ENCODE data around the gene PRDX5.

Gene PRDX5

DNA sequence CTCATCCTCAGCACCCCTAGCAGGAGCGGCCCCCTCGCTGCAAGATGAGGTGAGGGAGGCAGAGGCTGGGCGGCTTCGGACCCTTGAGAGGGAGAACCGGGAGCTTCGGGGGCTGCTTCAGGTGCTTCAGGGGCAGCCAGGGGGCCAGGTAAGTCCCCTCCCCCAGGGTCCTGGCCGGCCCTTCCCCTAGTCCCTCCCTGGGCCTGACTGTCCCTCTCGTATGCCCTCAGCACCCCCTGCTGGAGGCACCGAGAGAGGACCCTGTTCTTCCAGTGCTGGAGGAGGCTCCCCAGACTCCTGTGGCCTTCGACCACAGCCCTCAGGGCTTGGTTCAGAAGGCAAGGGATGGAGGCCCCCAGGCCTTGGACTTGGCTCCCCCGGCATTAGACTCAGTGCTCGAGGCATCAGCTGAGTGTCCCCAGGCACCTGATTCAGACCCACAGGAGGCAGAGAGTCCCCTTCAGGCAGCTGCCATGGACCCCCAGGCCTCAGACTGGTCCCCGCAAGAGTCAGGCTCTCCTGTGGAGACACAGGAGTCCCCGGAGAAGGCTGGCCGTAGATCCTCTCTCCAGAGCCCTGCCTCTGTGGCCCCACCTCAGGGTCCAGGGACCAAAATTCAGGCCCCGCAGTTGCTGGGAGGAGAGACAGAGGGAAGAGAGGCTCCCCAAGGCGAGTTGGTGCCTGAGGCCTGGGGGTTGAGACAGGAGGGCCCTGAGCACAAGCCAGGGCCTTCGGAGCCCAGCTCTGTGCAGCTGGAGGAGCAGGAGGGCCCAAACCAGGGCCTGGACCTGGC, 26.0 kb downstream of the PRDX5 start (continued):
- TF ChIP-seq, protein P1, sequence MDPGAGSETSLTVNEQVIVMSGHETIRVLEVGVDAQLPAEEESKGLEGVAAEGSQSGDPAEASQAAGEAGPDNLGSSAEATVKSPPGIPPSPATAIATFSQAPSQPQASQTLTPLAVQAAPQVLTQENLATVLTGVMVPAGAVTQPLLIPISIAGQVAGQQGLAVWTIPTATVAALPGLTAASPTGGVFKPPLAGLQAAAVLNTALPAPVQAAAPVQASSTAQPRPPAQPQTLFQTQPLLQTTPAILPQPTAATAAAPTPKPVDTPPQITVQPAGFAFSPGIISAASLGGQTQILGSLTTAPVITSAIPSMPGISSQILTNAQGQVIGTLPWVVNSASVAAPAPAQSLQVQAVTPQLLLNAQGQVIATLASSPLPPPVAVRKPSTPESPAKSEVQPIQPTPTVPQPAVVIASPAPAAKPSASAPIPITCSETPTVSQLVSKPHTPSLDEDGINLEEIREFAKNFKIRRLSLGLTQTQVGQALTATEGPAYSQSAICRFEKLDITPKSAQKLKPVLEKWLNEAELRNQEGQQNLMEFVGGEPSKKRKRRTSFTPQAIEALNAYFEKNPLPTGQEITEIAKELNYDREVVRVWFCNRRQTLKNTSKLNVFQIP (CRISPR knock-in tag; IDR thresholded peaks at IDR 0.05; ENCODE audit: borderline replicate concordance, low read depth), result no peak
- TF ChIP-seq BACH2 (CRISPR knock-in tag; IDR thresholded peaks at IDR 0.05; ENCODE audit: borderline replicate concordance), result no peak
- no peak for TF ChIP-seq TCF4 (CRISPR knock-in tag; IDR thresholded peaks at IDR 0.05; ENCODE audit: borderline replicate concordance)
- TF ChIP-seq PPARA (CRISPR knock-in tag; IDR thresholded peaks at IDR 0.05; ENCODE audit: borderline replicate concordance), result no peak
- TF ChIP-seq CSDC2 (CRISPR knock-in tag; IDR thresholded peaks at IDR 0.05), result no peak

DNA sequence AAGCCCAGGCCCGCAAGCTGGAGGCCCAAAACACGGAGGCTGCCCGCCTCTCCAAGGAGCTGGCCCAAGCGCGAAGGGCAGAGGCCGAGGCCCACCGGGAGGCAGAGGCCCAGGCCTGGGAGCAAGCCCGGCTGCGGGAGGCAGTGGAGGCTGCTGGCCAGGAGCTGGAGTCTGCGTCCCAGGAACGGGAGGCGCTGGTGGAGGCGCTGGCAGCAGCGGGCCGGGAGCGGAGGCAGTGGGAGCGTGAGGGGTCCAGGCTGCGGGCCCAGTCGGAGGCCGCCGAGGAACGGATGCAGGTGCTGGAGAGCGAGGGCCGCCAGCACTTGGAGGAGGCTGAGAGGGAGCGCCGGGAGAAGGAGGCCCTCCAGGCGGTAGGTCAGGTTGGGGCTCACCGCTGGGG, 26.9 kb downstream of the PRDX5 start:
- no peak for ATAC-seq
- TF ChIP-seq BACH2 (CRISPR knock-in tag; IDR thresholded peaks at IDR 0.05; ENCODE audit: borderline replicate concordance), result no peak
- no peak for TF ChIP-seq GLIS3 (CRISPR knock-in tag; IDR thresholded peaks at IDR 0.05)
- no peak for TF ChIP-seq ZNF70 (CRISPR knock-in tag; IDR thresholded peaks at IDR 0.05)
- TF ChIP-seq TCF4 (CRISPR knock-in tag; IDR thresholded peaks at IDR 0.05; ENCODE audit: borderline replicate concordance), result no peak
- TF ChIP-seq ZC3H10 (CRISPR knock-in tag; IDR thresholded peaks at IDR 0.05), result no peak
- no peak for TF ChIP-seq ZNF565 (CRISPR knock-in tag; conservative IDR thresholded peaks at IDR 0.05; ENCODE audit: low read depth)
- TF ChIP-seq RARB (CRISPR knock-in tag; IDR thresholded peaks at IDR 0.05), result no peak
- TF ChIP-seq, protein P2, sequence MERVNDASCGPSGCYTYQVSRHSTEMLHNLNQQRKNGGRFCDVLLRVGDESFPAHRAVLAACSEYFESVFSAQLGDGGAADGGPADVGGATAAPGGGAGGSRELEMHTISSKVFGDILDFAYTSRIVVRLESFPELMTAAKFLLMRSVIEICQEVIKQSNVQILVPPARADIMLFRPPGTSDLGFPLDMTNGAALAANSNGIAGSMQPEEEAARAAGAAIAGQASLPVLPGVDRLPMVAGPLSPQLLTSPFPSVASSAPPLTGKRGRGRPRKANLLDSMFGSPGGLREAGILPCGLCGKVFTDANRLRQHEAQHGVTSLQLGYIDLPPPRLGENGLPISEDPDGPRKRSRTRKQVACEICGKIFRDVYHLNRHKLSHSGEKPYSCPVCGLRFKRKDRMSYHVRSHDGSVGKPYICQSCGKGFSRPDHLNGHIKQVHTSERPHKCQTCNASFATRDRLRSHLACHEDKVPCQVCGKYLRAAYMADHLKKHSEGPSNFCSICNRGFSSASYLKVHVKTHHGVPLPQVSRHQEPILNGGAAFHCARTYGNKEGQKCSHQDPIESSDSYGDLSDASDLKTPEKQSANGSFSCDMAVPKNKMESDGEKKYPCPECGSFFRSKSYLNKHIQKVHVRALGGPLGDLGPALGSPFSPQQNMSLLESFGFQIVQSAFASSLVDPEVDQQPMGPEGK (CRISPR knock-in tag; IDR thresholded peaks at IDR 0.05; ENCODE audit: borderline replicate concordance), result no peak
- TF ChIP-seq, protein P3, sequence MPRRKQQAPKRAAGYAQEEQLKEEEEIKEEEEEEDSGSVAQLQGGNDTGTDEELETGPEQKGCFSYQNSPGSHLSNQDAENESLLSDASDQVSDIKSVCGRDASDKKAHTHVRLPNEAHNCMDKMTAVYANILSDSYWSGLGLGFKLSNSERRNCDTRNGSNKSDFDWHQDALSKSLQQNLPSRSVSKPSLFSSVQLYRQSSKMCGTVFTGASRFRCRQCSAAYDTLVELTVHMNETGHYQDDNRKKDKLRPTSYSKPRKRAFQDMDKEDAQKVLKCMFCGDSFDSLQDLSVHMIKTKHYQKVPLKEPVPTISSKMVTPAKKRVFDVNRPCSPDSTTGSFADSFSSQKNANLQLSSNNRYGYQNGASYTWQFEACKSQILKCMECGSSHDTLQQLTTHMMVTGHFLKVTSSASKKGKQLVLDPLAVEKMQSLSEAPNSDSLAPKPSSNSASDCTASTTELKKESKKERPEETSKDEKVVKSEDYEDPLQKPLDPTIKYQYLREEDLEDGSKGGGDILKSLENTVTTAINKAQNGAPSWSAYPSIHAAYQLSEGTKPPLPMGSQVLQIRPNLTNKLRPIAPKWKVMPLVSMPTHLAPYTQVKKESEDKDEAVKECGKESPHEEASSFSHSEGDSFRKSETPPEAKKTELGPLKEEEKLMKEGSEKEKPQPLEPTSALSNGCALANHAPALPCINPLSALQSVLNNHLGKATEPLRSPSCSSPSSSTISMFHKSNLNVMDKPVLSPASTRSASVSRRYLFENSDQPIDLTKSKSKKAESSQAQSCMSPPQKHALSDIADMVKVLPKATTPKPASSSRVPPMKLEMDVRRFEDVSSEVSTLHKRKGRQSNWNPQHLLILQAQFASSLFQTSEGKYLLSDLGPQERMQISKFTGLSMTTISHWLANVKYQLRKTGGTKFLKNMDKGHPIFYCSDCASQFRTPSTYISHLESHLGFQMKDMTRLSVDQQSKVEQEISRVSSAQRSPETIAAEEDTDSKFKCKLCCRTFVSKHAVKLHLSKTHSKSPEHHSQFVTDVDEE (CRISPR knock-in tag; IDR thresholded peaks at IDR 0.05), result no peak
- TF ChIP-seq ISL1 (CRISPR knock-in tag; IDR thresholded peaks at IDR 0.05), result no peak
- TF ChIP-seq OSR1 (CRISPR knock-in tag; IDR thresholded peaks at IDR 0.05), result no peak
- no peak for TF ChIP-seq ZFP30 (CRISPR knock-in tag; IDR thresholded peaks at IDR 0.05)
- no peak for TF ChIP-seq CSDC2 (CRISPR knock-in tag; IDR thresholded peaks at IDR 0.05)

DNA sequence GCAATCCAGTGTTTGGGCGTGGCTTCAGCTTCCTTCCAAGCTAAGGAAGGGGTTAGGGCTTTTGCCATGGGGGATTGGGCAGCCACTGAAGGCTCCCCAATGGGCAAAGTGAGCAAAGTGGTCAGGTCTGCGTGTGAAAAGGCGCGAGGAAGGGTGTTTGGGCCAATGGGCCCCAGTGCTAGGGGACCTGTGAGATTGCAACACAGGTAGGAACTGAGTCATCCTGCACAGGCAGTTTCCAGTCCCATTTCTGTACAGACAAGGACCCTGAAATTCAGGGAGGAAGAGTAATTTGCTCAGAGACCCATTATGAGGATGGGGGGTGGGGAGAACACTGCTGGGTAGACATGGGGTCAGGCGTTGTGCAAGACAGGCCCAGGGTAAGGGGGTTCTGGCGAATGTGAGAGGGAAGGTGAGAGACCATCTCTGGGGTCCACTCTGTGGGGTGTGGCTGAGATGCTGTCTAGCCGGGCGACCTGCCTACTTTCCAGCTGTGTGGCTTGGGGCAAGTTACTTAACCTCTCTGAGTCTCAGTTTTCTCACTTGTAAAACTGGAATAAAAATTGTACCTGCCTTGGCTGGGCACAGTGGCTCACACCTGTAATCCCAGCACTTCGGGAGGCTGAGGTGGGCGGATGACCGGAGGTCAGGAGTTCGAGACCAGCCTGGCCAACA, 29.4 kb downstream of the PRDX5 start:
- TF ChIP-seq, protein P1 (CRISPR knock-in tag; IDR thresholded peaks at IDR 0.05; ENCODE audit: borderline replicate concordance, low read depth), result no peak
- TF ChIP-seq CSDC2 (CRISPR knock-in tag; IDR thresholded peaks at IDR 0.05), result no peak
- no peak for ATAC-seq

DNA sequence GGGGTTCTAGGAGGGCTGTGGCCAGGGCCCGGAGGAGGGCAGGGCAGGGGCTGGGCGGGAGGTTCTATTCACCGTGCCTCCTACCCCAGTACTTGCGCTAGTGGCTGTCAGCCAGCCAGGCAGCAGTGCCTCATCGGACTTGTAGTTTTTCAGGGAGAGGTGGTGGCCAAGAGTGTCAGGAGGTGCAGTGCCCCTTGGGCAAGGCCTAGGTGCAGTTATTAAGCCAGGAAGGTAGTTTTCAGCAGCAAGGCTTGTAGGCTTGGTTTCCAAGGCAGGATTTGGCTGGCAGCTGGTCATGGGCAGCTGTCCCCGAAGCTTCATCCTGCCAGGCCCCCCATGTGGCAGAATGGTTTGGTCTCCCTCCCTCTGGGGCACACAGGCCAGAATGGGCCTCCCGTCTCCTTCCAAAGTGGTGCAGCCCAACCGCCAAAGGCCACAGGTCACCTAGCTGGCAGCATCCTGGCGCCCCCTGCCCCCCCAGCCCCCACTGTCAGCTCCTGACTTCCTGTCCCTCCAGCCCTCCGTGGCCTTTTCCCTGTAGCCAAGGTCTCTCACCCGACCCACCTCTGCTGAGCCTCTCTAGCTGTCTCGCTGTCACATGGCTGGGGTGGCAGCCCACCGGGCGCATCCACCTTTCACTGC, 30.6 kb downstream of the PRDX5 start:
- no peak for ATAC-seq
- TF ChIP-seq, protein P3 (CRISPR knock-in tag; IDR thresholded peaks at IDR 0.05), result no peak
- TF ChIP-seq, protein P4, sequence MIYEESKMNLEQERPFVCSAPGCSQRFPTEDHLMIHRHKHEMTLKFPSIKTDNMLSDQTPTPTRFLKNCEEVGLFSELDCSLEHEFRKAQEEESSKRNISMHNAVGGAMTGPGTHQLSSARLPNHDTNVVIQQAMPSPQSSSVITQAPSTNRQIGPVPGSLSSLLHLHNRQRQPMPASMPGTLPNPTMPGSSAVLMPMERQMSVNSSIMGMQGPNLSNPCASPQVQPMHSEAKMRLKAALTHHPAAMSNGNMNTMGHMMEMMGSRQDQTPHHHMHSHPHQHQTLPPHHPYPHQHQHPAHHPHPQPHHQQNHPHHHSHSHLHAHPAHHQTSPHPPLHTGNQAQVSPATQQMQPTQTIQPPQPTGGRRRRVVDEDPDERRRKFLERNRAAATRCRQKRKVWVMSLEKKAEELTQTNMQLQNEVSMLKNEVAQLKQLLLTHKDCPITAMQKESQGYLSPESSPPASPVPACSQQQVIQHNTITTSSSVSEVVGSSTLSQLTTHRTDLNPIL (CRISPR knock-in tag; IDR thresholded peaks at IDR 0.05; ENCODE audit: low read depth), result no peak
- TF ChIP-seq ZNF70 (CRISPR knock-in tag; IDR thresholded peaks at IDR 0.05) (no peak), ZNF565 (CRISPR knock-in tag; conservative IDR thresholded peaks at IDR 0.05; ENCODE audit: low read depth) (no peak), ARNTL (CRISPR knock-in tag; IDR thresholded peaks at IDR 0.05; ENCODE audit: borderline replicate concordance, low read depth) (no peak), TOX (CRISPR knock-in tag; IDR thresholded peaks at IDR 0.05; ENCODE audit: borderline replicate concordance) (no peak), PPARA (CRISPR knock-in tag; IDR thresholded peaks at IDR 0.05; ENCODE audit: borderline replicate concordance) (no peak)
- TF ChIP-seq, protein P5, sequence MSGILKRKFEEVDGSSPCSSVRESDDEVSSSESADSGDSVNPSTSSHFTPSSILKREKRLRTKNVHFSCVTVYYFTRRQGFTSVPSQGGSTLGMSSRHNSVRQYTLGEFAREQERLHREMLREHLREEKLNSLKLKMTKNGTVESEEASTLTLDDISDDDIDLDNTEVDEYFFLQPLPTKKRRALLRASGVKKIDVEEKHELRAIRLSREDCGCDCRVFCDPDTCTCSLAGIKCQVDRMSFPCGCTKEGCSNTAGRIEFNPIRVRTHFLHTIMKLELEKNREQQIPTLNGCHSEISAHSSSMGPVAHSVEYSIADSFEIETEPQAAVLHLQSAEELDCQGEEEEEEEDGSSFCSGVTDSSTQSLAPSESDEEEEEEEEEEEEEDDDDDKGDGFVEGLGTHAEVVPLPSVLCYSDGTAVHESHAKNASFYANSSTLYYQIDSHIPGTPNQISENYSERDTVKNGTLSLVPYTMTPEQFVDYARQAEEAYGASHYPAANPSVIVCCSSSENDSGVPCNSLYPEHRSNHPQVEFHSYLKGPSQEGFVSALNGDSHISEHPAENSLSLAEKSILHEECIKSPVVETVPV (CRISPR knock-in tag; IDR thresholded peaks at IDR 0.05), result no peak

All from SK-N-SH treated with all-trans-retinoic acid at 6 μM for 48 hours (cell line).